NCI-H69 (cell line): ENCODE data around the gene CETN1.
A peak's percentile ranks its signal among the peaks of the same experiment; 100 is the strongest.

Experiments
- DNase-seq: peaks from one replicate; lab custom pipeline; 2025; lab: John Stamatoyannopoulos, UW

Gene CETN1

GRCh38 chr18:580154-580553 is at the start of gene CETN1:
TSS of gene CETN1 (plus strand) at chr18:580380. CDS start at chr18:580409, 29 bp downstream.
- no peak for DNase-seq

- no peak for DNase-seq
Measured at GRCh38 chr18:532018-532417, 48.2 kb upstream of the CETN1 start.

- DNase-seq = peak; percentile 22
Measured at GRCh38 chr18:532632-533031, 47.5 kb upstream of the CETN1 start.

GRCh38 chr18:533995-534601 is 46.1 kb upstream of the CETN1 start:
- DNase-seq = no peak

- no peak for DNase-seq
Measured at GRCh38 chr18:543447-544078, 36.6 kb upstream of the CETN1 start.

- DNase-seq = no peak
Measured at GRCh38 chr18:549967-550366, 30.2 kb upstream of the CETN1 start.

GRCh38 chr18:551404-552061 is 28.6 kb upstream of the CETN1 start:
- DNase-seq = no peak

GRCh38 chr18:555705-556457 is 24.3 kb upstream of the CETN1 start:
- no peak for DNase-seq

GRCh38 chr18:564708-565561 is 15.2 kb upstream of the CETN1 start:
- no peak for DNase-seq

- no peak for DNase-seq
Measured at GRCh38 chr18:565562-566061, 14.6 kb upstream of the CETN1 start.

GRCh38 chr18:567122-567521 is 13.1 kb upstream of the CETN1 start:
- DNase-seq = no peak

GRCh38 chr18:568731-569130 is 11.4 kb upstream of the CETN1 start:
- no peak for DNase-seq

GRCh38 chr18:570256-570655 is 9.9 kb upstream of the CETN1 start:
- no peak for DNase-seq

GRCh38 chr18:570697-571096 is 9.5 kb upstream of the CETN1 start:
- DNase-seq = no peak

- no peak for DNase-seq
Measured at GRCh38 chr18:572091-572830, 7.9 kb upstream of the CETN1 start.

GRCh38 chr18:572831-573289 is 7.3 kb upstream of the CETN1 start:
- no peak for DNase-seq

- no peak for DNase-seq
Measured at GRCh38 chr18:573385-573784, 6.8 kb upstream of the CETN1 start.

- DNase-seq = no peak
Measured at GRCh38 chr18:574149-574860, 5.9 kb upstream of the CETN1 start.

- no peak for DNase-seq
Measured at GRCh38 chr18:574865-575645, 5.1 kb upstream of the CETN1 start.
